SU-DHL-6 (cell line): ENCODE measurements around the gene SNTG2.

ENCODE experiments used
- H2AFZ ChIP-seq: fragments of 200-600 bp; sonication (generic); 2 replicates; pipeline ENCODE4 v1.6.1; 2014; ENCODE audit warnings: low read depth, mild to moderate bottlenecking, moderate library complexity, mixed read lengths, antibody characterized with exemption, low read length; ENCODE audit not compliant: severe bottlenecking
- H3F3A ChIP-seq: fragments of 200-600 bp; shearing (Covaris generic); 2 replicates; pipeline ENCODE4 v1.6.0; 2016; ENCODE audit warnings: antibody characterized with exemption, mild to moderate bottlenecking; ENCODE audit not compliant: insufficient read depth
- H3K27ac ChIP-seq: fragments of 200-600 bp; sonication (generic); 2 replicates; pipeline ENCODE4 v1.5.1; 2016; ENCODE audit warnings: low read depth, mild to moderate bottlenecking, low read length, moderate library complexity, mixed read lengths
- H3K27me3 ChIP-seq: fragments of 200-600 bp; sonication (generic), shearing (Covaris generic); 2 replicates; pipeline ENCODE4 v1.6.0; 2014; ENCODE audit warnings: mild to moderate bottlenecking, low read length
- H3K36me3 ChIP-seq: fragments of 200-600 bp; sonication (generic); 2 replicates; pipeline ENCODE4 v1.6.1; 2014; ENCODE audit warnings: mild to moderate bottlenecking, low read length, mixed read lengths
- H3K4me2 ChIP-seq: fragments of 300-600, 200-600 bp; shearing (Covaris generic), sonication (generic); 2 replicates; pipeline ENCODE4 v1.6.0; 2014; ENCODE audit warnings: low read length, low read depth, mild to moderate bottlenecking; ENCODE audit not compliant: poor library complexity, severe bottlenecking
- H3K4me3 ChIP-seq: fragments of 200-600 bp; sonication (generic); 2 replicates; pipeline ENCODE4 v1.5.1; 2014; ENCODE audit warnings: antibody characterized with exemption, low read length, mild to moderate bottlenecking, mixed read lengths; ENCODE audit not compliant: insufficient read depth, poor library complexity, severe bottlenecking
- H3K79me2 ChIP-seq: fragments of 200-600 bp; sonication (generic); 2 replicates; pipeline ENCODE4 v1.6.1; 2014; ENCODE audit warnings: mild to moderate bottlenecking, low read length, moderate library complexity; ENCODE audit not compliant: insufficient read depth
- H3K9ac ChIP-seq: fragments of 200-600 bp; sonication (generic); 2 replicates; pipeline ENCODE4 v1.7.0; 2014; ENCODE audit warnings: mild to moderate bottlenecking, low read length
- H3K9me2 ChIP-seq: fragments of 200-600 bp; sonication (generic); replicated peaks from 2 replicates; pipeline ENCODE4 v1.6.1; 2014; ENCODE audit warnings: low read length; ENCODE audit not compliant: insufficient read depth
- H3K9me3 ChIP-seq: fragments of 200-600 bp; sonication (generic); 2 replicates; pipeline ENCODE4 v1.6.1; 2014; ENCODE audit warnings: low read length, mixed read lengths; ENCODE audit not compliant: insufficient read depth
- H4K20me1 ChIP-seq: fragments of 200-600 bp; sonication (generic); 2 replicates; pipeline ENCODE4 v1.6.1; 2014; ENCODE audit warnings: low read depth, mild to moderate bottlenecking, antibody characterized with exemption, low read length, moderate library complexity, mixed read lengths
- CTCF ChIP-seq: fragments of 200-600 bp; sonication (generic); IDR thresholded peaks from one replicate; pipeline ENCODE4 v1.5.1; 2017; ENCODE audit warnings: antibody characterized with exemption, mild to moderate bottlenecking, low read length, moderate library complexity; ENCODE audit not compliant: insufficient read depth, poor library complexity, severe bottlenecking
- EZH2phosphoT487 ChIP-seq: fragments of 200-600 bp; sonication (generic), shearing (Covaris generic); conservative IDR thresholded peaks from 2 replicates; pipeline ENCODE4 v1.6.1; 2018; ENCODE audit warnings: mild to moderate bottlenecking, antibody characterized with exemption, low read length, moderate library complexity, mixed read lengths

SNTG2 gene

GRCh38 chr2:1235806-1236205 lies 285.2 kb downstream of the SNTG2 start:
- Histone ChIP-seq H3K9me3 (no peaks in the 10 kb centered on the region), H3K27me3 (no peaks in the 10 kb centered on the region), H3K27ac (no peak overlapping the region), H3F3A (no peaks in the 10 kb centered on the region), H4K20me1 (no peaks in the 10 kb centered on the region), H3K4me3 (no peak overlapping the region), H3K9ac (no peak overlapping the region), H3K4me2 (no peak overlapping the region), H3K36me3 (no peaks in the 10 kb centered on the region), H3K9me2 (no peaks in the 10 kb centered on the region), H2AFZ (no peak overlapping the region), H3K79me2 (no peaks in the 10 kb centered on the region)
- TF ChIP-seq EZH2phosphoT487 (no peak), CTCF (no peak)

DNA sequence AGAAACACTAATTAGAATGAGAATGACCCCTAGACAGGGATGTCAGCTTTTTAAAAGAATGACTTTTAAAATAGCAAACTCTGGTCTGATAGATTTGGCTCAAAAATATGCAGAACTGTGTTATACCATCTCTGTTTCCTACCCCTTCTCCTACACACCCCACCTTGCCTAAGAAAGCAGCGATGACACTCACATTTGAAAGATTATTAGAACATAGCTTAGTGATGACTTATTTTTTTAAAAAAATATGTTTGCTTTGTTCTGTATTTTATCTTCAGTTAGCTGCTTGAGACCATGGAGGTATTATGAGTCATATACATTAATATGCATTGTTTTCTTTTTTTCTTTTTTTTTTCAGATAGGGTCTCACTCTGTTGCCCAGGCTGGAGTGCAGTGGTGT lies 286.0 kb downstream of the SNTG2 start:
- TF ChIP-seq CTCF (no peak), EZH2phosphoT487 (no peak)
- H3K36me3 ChIP-seq = no peaks in the 10 kb centered on the region
- no peak overlapping the region for H3K4me3 ChIP-seq
- no peak overlapping the region for H2AFZ ChIP-seq
- H3K4me2 ChIP-seq = no peak overlapping the region
- no peaks in the 10 kb centered on the region for H3K27me3 ChIP-seq
- H3K9me3 ChIP-seq = no peaks in the 10 kb centered on the region
- H3K79me2 ChIP-seq = no peaks in the 10 kb centered on the region
- H3F3A ChIP-seq = no peaks in the 10 kb centered on the region
- H4K20me1 ChIP-seq = no peaks in the 10 kb centered on the region
- no peaks in the 10 kb centered on the region for H3K9me2 ChIP-seq
- no peak overlapping the region for H3K27ac ChIP-seq
- no peak overlapping the region for H3K9ac ChIP-seq

GRCh38 chr2:1237783-1238182 lies 287.1 kb downstream of the SNTG2 start:
- Histone ChIP-seq H3K36me3 (no peaks in the 10 kb centered on the region), H2AFZ (no peak overlapping the region), H3K79me2 (no peaks in the 10 kb centered on the region), H3K27me3 (no peaks in the 10 kb centered on the region), H3K9me2 (no peaks in the 10 kb centered on the region), H3F3A (no peaks in the 10 kb centered on the region), H4K20me1 (no peaks in the 10 kb centered on the region), H3K4me3 (no peak overlapping the region), H3K27ac (no peak overlapping the region), H3K4me2 (no peak overlapping the region), H3K9ac (no peak overlapping the region), H3K9me3 (no peaks in the 10 kb centered on the region)
- no peak for TF ChIP-seq CTCF
- TF ChIP-seq EZH2phosphoT487 = no peak
